ENCODE measurements around the gene NXF2B.
"Not testable (repeated sequence)": the region's sequence is repeated elsewhere in the genome, so short reads cannot be mapped to it uniquely, and the experiment has no call there.

Gene NXF2B

DNA sequence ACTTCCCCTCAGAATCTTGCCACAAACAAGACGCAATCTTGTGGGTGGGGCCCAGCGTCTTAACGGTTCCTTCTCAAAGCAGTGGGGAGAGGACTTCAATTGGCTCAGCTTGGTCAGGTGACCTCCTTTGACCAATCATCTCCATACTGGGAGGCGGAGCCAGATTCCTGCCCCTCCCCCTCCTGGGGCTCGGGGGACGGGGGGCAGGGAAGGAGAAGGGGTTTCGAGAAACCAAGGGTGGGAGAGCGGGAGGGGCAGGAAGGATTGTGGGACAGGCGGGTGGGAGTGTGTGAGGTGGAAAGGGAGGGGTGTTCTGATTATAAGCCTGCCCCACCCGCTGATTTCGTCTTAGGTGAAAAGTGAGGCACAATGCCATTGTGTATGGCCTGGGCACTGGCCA is at the start of gene NXF2B:
Gene NXF2B, minus strand, starts transcription at position 101 of the 400 bp plus-strand sequence. CDS start 59,972 bp downstream, outside the sequence.
- in situ Hi-C loops (cut with MboI; ENCODE audit: low sequenced_read_pairs): not testable (repeated sequence)

DNA sequence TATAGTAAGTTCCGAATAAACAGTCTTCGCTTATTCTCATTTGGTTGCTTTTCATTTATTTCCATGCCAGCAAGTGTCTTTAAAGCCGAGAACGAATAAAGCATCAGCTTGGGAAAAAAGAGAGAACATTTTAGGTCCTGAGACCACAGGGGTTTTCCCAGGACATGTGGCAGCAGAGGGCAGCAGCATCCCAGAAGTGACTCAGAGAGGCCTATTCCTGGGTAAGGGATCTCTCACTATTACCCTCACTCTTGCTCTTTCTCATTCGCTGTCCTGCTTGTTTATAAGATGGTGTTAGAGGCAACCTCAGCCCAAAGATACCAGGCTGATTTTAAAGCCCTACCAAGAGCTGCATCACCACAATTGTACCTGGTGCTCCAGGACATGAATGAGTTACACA is 39.0 kb upstream of the NXF2B start:
- H3K36me3 ChIP-seq (replicated peaks); H3K4me3 ChIP-seq; H3K9me3 ChIP-seq; H3K27me3 ChIP-seq (ENCODE audit: low read depth); in situ Hi-C loops (cut with MboI; ENCODE audit: low sequenced_read_pairs); H3K4me1 ChIP-seq; DNase-seq (ENCODE audit: low spot score in 2 of 2): not testable (repeated sequence)

More for the DNA sequence above, at the start of gene NXF2B:
- H3K4me3 ChIP-seq; DNase-seq (ENCODE audit: low spot score in 2 of 2); H3K9me3 ChIP-seq; H3K36me3 ChIP-seq (replicated peaks); H3K27me3 ChIP-seq (ENCODE audit: low read depth); H3K4me1 ChIP-seq: not testable (repeated sequence)

DNA sequence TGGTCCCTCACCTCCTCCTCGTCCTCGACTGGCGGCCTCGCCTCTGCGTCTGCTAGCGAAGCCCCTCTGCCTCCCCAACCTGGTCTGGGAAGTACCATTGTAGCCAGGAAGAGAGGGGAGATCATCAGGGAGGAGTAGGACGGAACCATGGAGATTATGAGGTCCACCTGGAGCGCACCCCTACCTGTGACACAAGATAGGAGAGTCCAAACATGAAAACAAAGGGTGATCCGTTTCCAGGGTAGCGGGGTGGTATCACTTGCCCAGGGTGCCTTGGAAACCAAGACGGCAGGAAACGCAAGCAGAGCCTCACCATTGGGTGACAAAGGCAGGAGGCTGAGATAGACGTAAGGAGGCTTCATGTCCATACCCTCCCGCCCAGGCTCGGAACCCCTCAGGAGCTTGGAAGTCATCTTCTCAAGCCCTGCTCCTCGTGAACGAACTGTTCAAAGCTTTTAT is 32.0 kb upstream of the NXF2B start, which contains the start of gene TCP11X2:
Gene TCP11X2, minus strand, starts transcription at position 51 of the 459 bp plus-strand sequence.
- DNase-seq (ENCODE audit: low spot score in 2 of 2); H3K36me3 ChIP-seq (replicated peaks); H3K4me3 ChIP-seq; H3K9me3 ChIP-seq; H3K4me1 ChIP-seq; in situ Hi-C loops (cut with MboI; ENCODE audit: low sequenced_read_pairs); H3K27me3 ChIP-seq (ENCODE audit: low read depth): not testable (repeated sequence)

DNA sequence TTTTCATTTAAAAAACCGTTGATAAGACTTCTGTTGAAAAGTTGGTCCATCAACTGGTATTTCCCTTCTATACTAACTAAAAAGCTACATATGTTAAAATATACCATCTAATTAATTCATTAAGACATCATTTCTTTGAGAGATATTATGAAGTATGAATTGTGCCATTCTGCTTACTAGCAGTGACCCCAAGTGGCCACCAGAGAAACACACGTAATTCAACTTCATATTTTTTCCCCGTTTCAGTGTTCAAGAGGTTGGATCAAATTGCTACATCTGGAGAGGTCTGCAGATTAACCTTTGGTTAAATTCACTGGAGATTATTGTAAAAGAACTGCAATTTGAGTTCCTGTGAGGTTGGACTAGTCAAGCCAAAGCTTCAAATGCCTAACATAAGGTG is 30.4 kb upstream of the NXF2B start:
- in situ Hi-C loops (cut with MboI; ENCODE audit: low sequenced_read_pairs); DNase-seq (ENCODE audit: low spot score in 2 of 2); H3K9me3 ChIP-seq; H3K27me3 ChIP-seq (ENCODE audit: low read depth); H3K4me1 ChIP-seq; H3K36me3 ChIP-seq (replicated peaks); H3K4me3 ChIP-seq: not testable (repeated sequence)

DNA sequence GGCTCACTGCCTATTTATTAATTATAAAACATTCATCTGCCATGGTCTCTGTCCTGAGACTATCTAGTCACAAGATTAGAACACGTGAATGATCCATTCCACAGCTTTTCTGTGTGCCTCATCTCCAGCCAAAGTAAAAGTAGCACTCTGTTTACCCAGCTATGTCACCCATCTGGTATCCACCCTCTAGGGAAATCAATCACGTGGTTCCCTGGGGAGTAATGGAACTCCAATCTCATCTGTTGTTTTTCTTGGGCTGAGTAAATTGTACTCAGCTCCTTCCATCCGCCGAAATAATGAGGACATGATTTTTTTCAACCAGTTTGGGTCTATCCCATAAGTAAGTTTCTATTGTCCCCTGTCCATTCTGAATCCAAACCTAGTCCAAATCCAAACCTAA is 18.8 kb upstream of the NXF2B start:
- H3K9me3 ChIP-seq; H3K4me1 ChIP-seq; in situ Hi-C loops (cut with MboI; ENCODE audit: low sequenced_read_pairs); H3K27me3 ChIP-seq (ENCODE audit: low read depth); H3K4me3 ChIP-seq; H3K36me3 ChIP-seq (replicated peaks); DNase-seq (ENCODE audit: low spot score in 2 of 2): not testable (repeated sequence)

DNA sequence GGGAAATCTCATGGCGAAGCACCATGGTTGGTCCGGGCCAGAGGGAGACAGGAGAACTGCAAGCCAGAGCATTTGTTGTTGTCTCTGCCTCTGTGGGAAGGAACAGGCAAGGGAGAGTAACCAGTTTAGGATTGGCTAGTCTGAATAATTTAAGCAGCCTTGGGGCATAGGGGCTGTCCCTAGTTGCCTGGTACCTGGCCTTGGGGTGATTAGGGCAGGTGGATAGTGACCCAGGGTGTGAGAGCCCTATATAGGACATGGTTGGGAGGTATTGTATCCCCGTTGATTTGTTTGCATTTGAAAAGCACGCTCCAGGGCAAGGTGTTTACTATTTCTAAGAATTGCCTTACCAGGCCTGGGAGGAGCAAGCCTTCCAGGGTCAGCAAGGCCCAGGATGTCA is 25.3 kb downstream of the NXF2B start:
- H3K9me3 ChIP-seq; H3K27me3 ChIP-seq (ENCODE audit: low read depth); in situ Hi-C loops (cut with MboI; ENCODE audit: low sequenced_read_pairs); H3K4me1 ChIP-seq; DNase-seq (ENCODE audit: low spot score in 2 of 2); H3K4me3 ChIP-seq; H3K36me3 ChIP-seq (replicated peaks): not testable (repeated sequence)

GRCh38 chrX:102345916-102346315 is 93.9 kb downstream of the NXF2B start:
- Histone ChIP-seq H3K4me1 (no peaks in the 10 kb centered on the region), H3K36me3 (replicated peaks) (no peaks in the 10 kb centered on the region), H3K27me3 (ENCODE audit: low read depth) (no peaks in the 10 kb centered on the region), H3K9me3 (no peaks in the 10 kb centered on the region), H3K4me3 (no peak overlapping the region)
- DNase-seq (ENCODE audit: low spot score in 2 of 2): peak; percentile 35 to 86
- in situ Hi-C loops (cut with MboI; ENCODE audit: low sequenced_read_pairs): no loop called here

GRCh38 chrX:102341867-102342266 is 97.9 kb downstream of the NXF2B start:
- no peaks in the 10 kb centered on the region for H3K36me3 ChIP-seq (replicated peaks)
- H3K4me3 ChIP-seq: no peak overlapping the region
- no peaks in the 10 kb centered on the region for H3K9me3 ChIP-seq
- DNase-seq (ENCODE audit: low spot score in 2 of 2): no peak
- H3K4me1 ChIP-seq: no peaks in the 10 kb centered on the region
- H3K27me3 ChIP-seq (ENCODE audit: low read depth): no peaks in the 10 kb centered on the region
- in situ Hi-C loops (cut with MboI; ENCODE audit: low sequenced_read_pairs): no loop called here

GRCh38 chrX:102339312-102340298 is 100.2 kb downstream of the NXF2B start:
- peak in 1 of 2 experiments; percentile 16 for DNase-seq (ENCODE audit: low spot score in 2 of 2)
- H3K9me3 ChIP-seq: no peaks in the 10 kb centered on the region
- H3K36me3 ChIP-seq (replicated peaks): no peaks in the 10 kb centered on the region
- H3K27me3 ChIP-seq (ENCODE audit: low read depth): no peaks in the 10 kb centered on the region
- in situ Hi-C loops (cut with MboI; ENCODE audit: low sequenced_read_pairs): no loop called here
- no peak overlapping the region for H3K4me3 ChIP-seq
- no peaks in the 10 kb centered on the region for H3K4me1 ChIP-seq

DNA sequence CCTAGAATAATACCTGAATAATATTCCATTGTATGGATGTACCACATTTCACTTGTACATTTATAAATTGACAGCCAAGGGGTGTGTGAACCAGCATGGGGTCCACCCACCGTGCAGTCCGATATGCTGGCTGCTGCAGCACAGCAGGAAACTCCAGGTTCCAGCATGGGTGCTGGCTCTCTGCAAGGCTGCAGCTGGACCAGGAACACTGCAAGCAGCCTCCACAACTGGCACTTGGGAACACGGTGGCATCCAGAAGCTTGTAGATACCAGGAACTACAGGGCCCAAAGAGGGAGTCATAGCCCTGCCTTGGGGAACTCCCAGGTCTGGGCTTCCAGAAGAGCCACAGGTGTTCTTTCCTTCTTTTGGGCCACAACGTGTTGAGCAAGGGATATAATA is 101.6 kb downstream of the NXF2B start:
- Histone ChIP-seq H3K4me1 (no peaks in the 10 kb centered on the region), H3K9me3 (no peaks in the 10 kb centered on the region), H3K27me3 (ENCODE audit: low read depth) (no peaks in the 10 kb centered on the region), H3K4me3 (no peak overlapping the region), H3K36me3 (replicated peaks) (no peaks in the 10 kb centered on the region)
- in situ Hi-C loops (cut with MboI; ENCODE audit: low sequenced_read_pairs): no loop called here
- no peak for DNase-seq (ENCODE audit: low spot score in 2 of 2)

All from HAP-1 (cell line).